ENCODE data around the gene SPRR2B. TPM values are rescaled to one million over a fixed set of nuclear protein-coding genes. Genes with fewer than 3 reads are reported as not detected.

The SPRR2B gene
- total and polyA plus RNA-seq, 2 of the 13 experiments (the other 11 are each of a cell fraction or from before 2014, with no cell fraction given): not detected

DNA sequence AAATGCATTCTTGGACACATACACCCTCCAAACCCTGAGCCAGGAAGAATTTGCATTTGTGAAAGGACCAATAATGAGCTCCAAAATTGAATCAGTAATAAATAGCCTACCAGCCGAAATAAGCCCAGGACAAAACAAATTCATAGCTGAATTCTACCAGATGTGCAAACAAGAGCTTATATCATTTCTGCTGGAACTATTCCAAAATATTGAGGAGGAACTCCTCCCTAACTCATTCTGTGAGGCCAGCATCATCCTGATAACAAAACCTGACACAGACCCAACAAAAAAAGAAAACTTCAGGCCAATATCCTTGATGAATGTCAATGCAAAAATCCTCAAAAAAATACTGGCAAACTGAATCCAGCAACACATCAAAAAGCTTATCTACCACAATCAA is 16.2 kb upstream of the SPRR2B start:
- FAIRE-seq (no peak), DNase-seq (ENCODE audit: low spot score) (no peak), ATAC-seq (no peak)
- H2AFZ ChIP-seq (ENCODE audit: low read length): no peak overlapping the region
- no peaks in the 10 kb centered on the region for H3K9me3 ChIP-seq (ENCODE audit: low read length)
- BruUV-seq (replicated peaks): no TSS peak
- no peak overlapping the region for H3K27ac ChIP-seq (ENCODE audit: extremely low read length, insufficient read depth, low read length)
- no peak overlapping the region for H3K9ac ChIP-seq (ENCODE audit: insufficient read depth, low read depth, low read length)
- no peaks in the 10 kb centered on the region for H3K4me1 ChIP-seq (ENCODE audit: insufficient read depth, low read length)
- intact Hi-C loops (cut with micrococcal nuclease; ENCODE audit: unreplicated experiment): no loop called here
- WGBS (ENCODE audit: low lambda C conversion rate): 0% methylated on average over 1 of the region's 1 CpG
- H3K79me2 ChIP-seq (ENCODE audit: insufficient read depth, low read length): no peaks in the 10 kb centered on the region
- H3K27me3 ChIP-seq (ENCODE audit: control insufficient read depth in 1 of 2, insufficient read depth in 2 of 2, low read length in 2 of 2): no peaks in the 10 kb centered on the region
- H3K4me3 ChIP-seq (replicated peaks in 1 of 3; ENCODE audit: insufficient read depth in 1 of 3, low read depth in 2 of 3, low read length in 3 of 3): no peak overlapping the region
- no peak overlapping the region for H3K4me2 ChIP-seq (ENCODE audit: low read depth, low read length)
- no peaks in the 10 kb centered on the region for H3K36me3 ChIP-seq (replicated peaks in 1 of 2; ENCODE audit: control insufficient read depth in 1 of 2, insufficient read depth in 2 of 2, low read length in 2 of 2)
- in situ Hi-C loops (cut with HindIII; ENCODE audit: extremely low pct_ligation_motif_present, low pct_unique_long_range_greater_than_20kb): no loop called here
- no peaks in the 10 kb centered on the region for H4K20me1 ChIP-seq (ENCODE audit: insufficient read depth, low read length)
- ChIA-PET CTCF (ENCODE audit: low intra/inter-chr PET ratio, low total read pairs) (no interaction called here), POLR2A (no interaction called here)
- TF ChIP-seq TOE1 (CRISPR knock-in tag; IDR thresholded peaks at IDR 0.05): no peak
- TF ChIP-seq RCOR2 (CRISPR knock-in tag; IDR thresholded peaks at IDR 0.05): no peak
- TF ChIP-seq ZNF138 (CRISPR knock-in tag; IDR thresholded peaks at IDR 0.05; ENCODE audit: low read depth): no peak
- TF ChIP-seq SP2 (CRISPR knock-in tag; IDR thresholded peaks at IDR 0.05): no peak
- TF ChIP-seq, protein P1, sequence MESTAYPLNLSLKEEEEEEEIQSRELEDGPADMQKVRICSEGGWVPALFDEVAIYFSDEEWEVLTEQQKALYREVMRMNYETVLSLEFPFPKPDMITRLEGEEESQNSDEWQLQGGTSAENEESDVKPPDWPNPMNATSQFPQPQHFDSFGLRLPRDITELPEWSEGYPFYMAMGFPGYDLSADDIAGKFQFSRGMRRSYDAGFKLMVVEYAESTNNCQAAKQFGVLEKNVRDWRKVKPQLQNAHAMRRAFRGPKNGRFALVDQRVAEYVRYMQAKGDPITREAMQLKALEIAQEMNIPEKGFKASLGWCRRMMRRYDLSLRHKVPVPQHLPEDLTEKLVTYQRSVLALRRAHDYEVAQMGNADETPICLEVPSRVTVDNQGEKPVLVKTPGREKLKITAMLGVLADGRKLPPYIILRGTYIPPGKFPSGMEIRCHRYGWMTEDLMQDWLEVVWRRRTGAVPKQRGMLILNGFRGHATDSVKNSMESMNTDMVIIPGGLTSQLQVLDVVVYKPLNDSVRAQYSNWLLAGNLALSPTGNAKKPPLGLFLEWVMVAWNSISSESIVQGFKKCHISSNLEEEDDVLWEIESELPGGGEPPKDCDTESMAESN (CRISPR knock-in tag; conservative IDR thresholded peaks at IDR 0.05): no peak
- no peak for TF ChIP-seq ZNF143 (CRISPR knock-in tag; IDR thresholded peaks at IDR 0.05)
- no peak for TF ChIP-seq RXRA (CRISPR knock-in tag; IDR thresholded peaks at IDR 0.05)
- no peak for TF ChIP-seq ZNF431 (CRISPR knock-in tag; IDR thresholded peaks at IDR 0.05; ENCODE audit: borderline replicate concordance, low read depth)
- TF ChIP-seq ISX (CRISPR knock-in tag; conservative IDR thresholded peaks at IDR 0.05): no peak
- TF ChIP-seq, protein P2, sequence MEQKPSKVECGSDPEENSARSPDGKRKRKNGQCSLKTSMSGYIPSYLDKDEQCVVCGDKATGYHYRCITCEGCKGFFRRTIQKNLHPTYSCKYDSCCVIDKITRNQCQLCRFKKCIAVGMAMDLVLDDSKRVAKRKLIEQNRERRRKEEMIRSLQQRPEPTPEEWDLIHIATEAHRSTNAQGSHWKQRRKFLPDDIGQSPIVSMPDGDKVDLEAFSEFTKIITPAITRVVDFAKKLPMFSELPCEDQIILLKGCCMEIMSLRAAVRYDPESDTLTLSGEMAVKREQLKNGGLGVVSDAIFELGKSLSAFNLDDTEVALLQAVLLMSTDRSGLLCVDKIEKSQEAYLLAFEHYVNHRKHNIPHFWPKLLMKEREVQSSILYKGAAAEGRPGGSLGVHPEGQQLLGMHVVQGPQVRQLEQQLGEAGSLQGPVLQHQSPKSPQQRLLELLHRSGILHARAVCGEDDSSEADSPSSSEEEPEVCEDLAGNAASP (CRISPR knock-in tag; IDR thresholded peaks at IDR 0.05; ENCODE audit: borderline replicate concordance): no peak
- TF ChIP-seq ZNF512 (CRISPR knock-in tag; IDR thresholded peaks at IDR 0.05): no peak
- TF ChIP-seq SKI (IDR thresholded peaks at IDR 0.05; ENCODE audit: partially characterized antibody): no peak
- TF ChIP-seq ZNF619 (CRISPR knock-in tag; IDR thresholded peaks at IDR 0.05): no peak
- TF ChIP-seq ATRX (CRISPR knock-in tag; IDR thresholded peaks at IDR 0.05; ENCODE audit: borderline replicate concordance): no peak
- TF ChIP-seq, protein P3, sequence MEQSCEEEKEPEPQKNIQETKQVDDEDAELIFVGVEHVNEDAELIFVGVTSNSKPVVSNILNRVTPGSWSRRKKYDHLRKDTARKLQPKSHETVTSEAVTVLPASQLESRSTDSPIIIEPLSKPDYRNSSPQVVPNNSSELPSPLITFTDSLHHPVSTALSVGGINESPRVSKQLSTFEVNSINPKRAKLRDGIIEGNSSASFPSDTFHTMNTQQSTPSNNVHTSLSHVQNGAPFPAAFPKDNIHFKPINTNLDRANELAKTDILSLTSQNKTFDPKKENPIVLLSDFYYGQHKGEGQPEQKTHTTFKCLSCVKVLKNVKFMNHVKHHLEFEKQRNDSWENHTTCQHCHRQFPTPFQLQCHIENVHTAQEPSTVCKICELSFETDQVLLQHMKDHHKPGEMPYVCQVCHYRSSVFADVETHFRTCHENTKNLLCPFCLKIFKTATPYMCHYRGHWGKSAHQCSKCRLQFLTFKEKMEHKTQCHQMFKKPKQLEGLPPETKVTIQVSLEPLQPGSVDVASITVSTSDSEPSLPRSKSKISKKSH (CRISPR knock-in tag; IDR thresholded peaks at IDR 0.05; ENCODE audit: borderline replicate concordance): no peak
- TF ChIP-seq SUZ12 (IDR thresholded peaks at IDR 0.05; ENCODE audit: low read depth, low read length): no peak
- no peak for TF ChIP-seq ZNF207 (IDR thresholded peaks at IDR 0.05; ENCODE audit: borderline replicate concordance)

All from HepG2 (cell line).